Esophagus squamous epithelium (tissue), 5 donors: Measurements from ENCODE around the gene HOXC9. TPM values are rescaled to one million over a fixed set of nuclear protein-coding genes. Genes with fewer than 3 reads are reported as not detected.

Experiments used
- DNase-seq: peaks from one replicate; lab custom pipeline; 2025; lab: John Stamatoyannopoulos, UW
- H3K27ac ChIP-seq, 4 donors: fragments of 200-600 bp; sonication (generic); one replicate each; pipeline ENCODE4 v1.5.1; 2016 to 2019; ENCODE audit warnings: mild to moderate bottlenecking in 1 of 4
- H3K27me3 ChIP-seq, 4 donors: fragments of 200-600 bp; sonication (generic); 1 replicate in 3 of 4; 2 replicates in 1 of 4; pipeline versions ENCODE4 v1.5.1 to v1.6.0; 2017 to 2021; ENCODE audit warnings: antibody characterized with exemption in 1 of 4
- H3K36me3 ChIP-seq, 3 donors: fragments of 200-600 bp; sonication (generic); one replicate each; pipeline ENCODE4 v1.5.1; 2016 to 2019
- H3K4me1 ChIP-seq, 3 donors: fragments of 200-600 bp; sonication (generic); one replicate each; pipeline ENCODE4 v1.5.1; 2017 to 2019
- H3K4me3 ChIP-seq, 4 donors: fragments of 200-600 bp; sonication (generic); 1 replicate in 3 of 4; 2 replicates in 1 of 4; pipeline ENCODE4 v1.5.1; 2016 to 2019; ENCODE audit warnings: mild to moderate bottlenecking in 2 of 4, moderate library complexity in 1 of 4
- H3K9me3 ChIP-seq, 3 donors: fragments of 200-600 bp; sonication (generic); one replicate each; pipeline ENCODE4 v1.5.1; 2016 to 2019
- CTCF ChIP-seq, 6 experiments: fragments of 450-650 bp in 4 of 6; fragments of 200-600 bp in 2 of 6; sonication (generic) in 2 of 6; IDR thresholded peaks; one replicate each; pipeline ENCODE4 v1.5.1; 2016 to 2019; ENCODE audit warnings: antibody characterized with exemption in 6 of 6, mild to moderate bottlenecking in 4 of 6, moderate library complexity in 4 of 6
- POLR2A ChIP-seq, 4 donors: fragments of 450-650 bp; IDR thresholded peaks; one replicate each; pipeline ENCODE4 v1.6.1; 2017; ENCODE audit warnings: antibody characterized with exemption in 4 of 4, mild to moderate bottlenecking in 4 of 4, moderate library complexity in 3 of 4
- WGBS, 2 donors: methylation state at CpG; one replicate each; pipeline ENCODE4 v1.1.5; 2018; 5-methylcytosine and 5-hydroxymethylcytosine counted together
- intact Hi-C: fragments of 100-400 bp; cut with DNase I; formaldehyde crosslinking; loops from one replicate; pipeline ENCODE4 v1.15.0; 2022
- total RNA-seq, 4 donors: library from RNA; depleted of rRNA; stranded (reverse); fragments of >200 nt; gene quantifications; one replicate each; pipeline ENCODE4 v1.1.0, GENCODE V29; 2016
- donor health status: DM: yes; HTN: yes; CAD: no.

The HOXC9 gene
- total RNA-seq, 4 donors from 2014 or later: 1.5 TPM; not detected in 3

GRCh38 chr12:53997204-53998109 is 2.5 kb upstream of the HOXC9 start:
- TF ChIP-seq CTCF (IDR thresholded peaks at IDR 0.05): no peak
- TF ChIP-seq POLR2A (IDR thresholded peaks at IDR 0.05): no peak
- Histone ChIP-seq H3K36me3 (no peaks in the 10 kb centered on the region), H3K9me3 (no peaks in the 10 kb centered on the region), H3K4me3 (no peak overlapping the region), H3K4me1 (peaks cover 32 to 54% (median 37%) of the 10 kb centered on the region in 3 donors), H3K27ac (no peak overlapping the region), H3K27me3 (peaks cover 19 to 100% (median 85%) of the 10 kb centered on the region in 4 donors)
- intact Hi-C loops: no loop called here
- WGBS, 2 donors: 50% methylated on average over 23 to 26 of the region's 35 CpGs
- DNase-seq: no peak

- H3K36me3 ChIP-seq: no peaks in the 10 kb centered on the region
- 24 to 50% methylated on average over 9 to 11 of the region's 11 CpGs for WGBS, 2 donors
- no peak overlapping the region for H3K27ac ChIP-seq
- H3K4me1 ChIP-seq: peaks cover 32 to 54% (median 37%) of the 10 kb centered on the region in 3 donors
- no peaks in the 10 kb centered on the region for H3K9me3 ChIP-seq
- no peak for DNase-seq
- H3K4me3 ChIP-seq: no peak overlapping the region
- peaks cover 19 to 100% (median 83%) of the 10 kb centered on the region in 4 donors for H3K27me3 ChIP-seq
- TF ChIP-seq CTCF (IDR thresholded peaks at IDR 0.05) (no peak), POLR2A (IDR thresholded peaks at IDR 0.05) (no peak)
- intact Hi-C loops: no loop called here
These were observed 1.7 kb upstream of the HOXC9 start for GRCh38 chr12:53998110-53998899.

GRCh38 chr12:53998900-53999236 is 1.1 kb upstream of the HOXC9 start:
- H3K27ac ChIP-seq: no peak overlapping the region
- intact Hi-C loops: no loop called here
- H3K4me3 ChIP-seq: peak overlapping the region in 1 of 4 donors; percentile 59
- DNase-seq: no peak
- TF ChIP-seq POLR2A (IDR thresholded peaks at IDR 0.05): no peak
- TF ChIP-seq CTCF (IDR thresholded peaks at IDR 0.05): no peak
- 5 to 21% methylated on average over 9 to 13 of the region's 13 CpGs for WGBS, 2 donors
- H3K27me3 ChIP-seq: peaks cover 19 to 100% (median 83%) of the 10 kb centered on the region in 4 donors
- peaks cover 32 to 53% (median 37%) of the 10 kb centered on the region in 3 donors for H3K4me1 ChIP-seq
- no peaks in the 10 kb centered on the region for H3K36me3 ChIP-seq
- H3K9me3 ChIP-seq: no peaks in the 10 kb centered on the region

- WGBS, 2 donors: 2 to 4% methylated on average over 20 to 26 of the region's 35 CpGs
- Histone ChIP-seq H3K36me3 (no peaks in the 10 kb centered on the region), H3K27me3 (peaks cover 12 to 100% (median 79%) of the 10 kb centered on the region in 4 donors), H3K27ac (peak overlapping the region in 2 of 4 donors; percentile 37 to 81), H3K9me3 (no peaks in the 10 kb centered on the region), H3K4me3 (peak overlapping the region; percentile 39 to 63 (median 58)), H3K4me1 (peaks cover 24 to 46% (median 30%) of the 10 kb centered on the region in 3 donors)
- intact Hi-C loops: no loop called here
- TF ChIP-seq CTCF (IDR thresholded peaks at IDR 0.05): no peak
- no peak for TF ChIP-seq POLR2A (IDR thresholded peaks at IDR 0.05)
- DNase-seq: no peak
These were observed 324 bp upstream of the HOXC9 start for GRCh38 chr12:53999559-54000115.
